HEK293T (cell line): ENCODE measurements around the gene SLC25A26.

Source experiments
- CTCF ChIA-PET: fragments of 350-600 bp; formaldehyde crosslinking; extraction: SDS; loops from one replicate; lab custom pipeline; 2021; ENCODE audit warnings: antibody characterized with exemption, inconsistent platforms; lab: Yijun Ruan, JAX
- POLR2A ChIA-PET: fragments of 350-600 bp; formaldehyde crosslinking; extraction: SDS; loops from one replicate; lab custom pipeline; 2020; ENCODE audit warnings: antibody characterized with exemption, inconsistent platforms; lab: Yijun Ruan, JAX
- DNase-seq: peaks from one replicate; pipeline ENCODE4 v3.0.0; 2012; ENCODE audit warnings: mixed read lengths; ENCODE audit errors: extremely low spot score
- ARNT ChIP-seq: fragments of 450-650 bp; IDR thresholded peaks from 2 replicates; pipeline ENCODE4 v1.6.1; 2017; ENCODE audit warnings: mild to moderate bottlenecking
- BHLHE40 ChIP-seq: fragments of 450-650 bp; IDR thresholded peaks from 2 replicates; pipeline ENCODE4 v1.6.1; 2016; ENCODE audit warnings: mild to moderate bottlenecking, moderate library complexity, borderline replicate concordance
- CTBP1 ChIP-seq: fragments of 450-650 bp; IDR thresholded peaks from 2 replicates; pipeline ENCODE4 v1.6.1; 2016; ENCODE audit warnings: borderline replicate concordance
- ELF4 ChIP-seq: fragments of 450-650 bp; IDR thresholded peaks from 2 replicates; pipeline ENCODE4 v1.6.1; 2017; ENCODE audit warnings: antibody characterized with exemption
- FOXA1 ChIP-seq: fragments of 450-650 bp; IDR thresholded peaks from 2 replicates; pipeline ENCODE4 v1.6.1; 2016; ENCODE audit warnings: mild to moderate bottlenecking
- FOXK2 ChIP-seq: fragments of 450-650 bp; IDR thresholded peaks from 2 replicates; pipeline ENCODE4 v1.6.1; 2016; ENCODE audit warnings: mild to moderate bottlenecking
- FOXM1 ChIP-seq: fragments of 450-650 bp; IDR thresholded peaks from 2 replicates; pipeline ENCODE4 v1.6.1; 2017; ENCODE audit warnings: mild to moderate bottlenecking, borderline replicate concordance
- HDGF ChIP-seq: fragments of 450-650 bp; IDR thresholded peaks from 2 replicates; pipeline ENCODE4 v1.6.1; 2017; ENCODE audit warnings: antibody characterized with exemption, borderline replicate concordance
- L3MBTL2 ChIP-seq: fragments of 450-650 bp; conservative IDR thresholded peaks from 2 replicates; pipeline ENCODE4 v1.6.1; 2016; ENCODE audit warnings: mild to moderate bottlenecking
- LEF1 ChIP-seq: fragments of 450-650 bp; IDR thresholded peaks from 2 replicates; pipeline ENCODE4 v1.6.1; 2017; ENCODE audit warnings: mild to moderate bottlenecking, borderline replicate concordance
- NFRKB ChIP-seq: fragments of 450-650 bp; IDR thresholded peaks from 2 replicates; pipeline ENCODE4 v1.6.1; 2016; ENCODE audit warnings: mild to moderate bottlenecking, moderate library complexity
- PKNOX1 ChIP-seq: fragments of 450-650 bp; IDR thresholded peaks from 2 replicates; pipeline ENCODE4 v1.6.1; 2016
- SP1 ChIP-seq: fragments of 450-650 bp; IDR thresholded peaks from 2 replicates; pipeline ENCODE4 v1.6.1; 2017
- SUZ12 ChIP-seq: fragments of 450-650 bp; IDR thresholded peaks from 2 replicates; pipeline ENCODE4 v1.6.1; 2016; ENCODE audit warnings: mild to moderate bottlenecking
- TARDBP ChIP-seq: fragments of 450-650 bp; IDR thresholded peaks from 2 replicates; pipeline ENCODE4 v1.6.1; 2016
- ZNF384 ChIP-seq: fragments of 450-650 bp; IDR thresholded peaks from 2 replicates; pipeline ENCODE4 v1.6.1; 2016

The SLC25A26 gene

DNA sequence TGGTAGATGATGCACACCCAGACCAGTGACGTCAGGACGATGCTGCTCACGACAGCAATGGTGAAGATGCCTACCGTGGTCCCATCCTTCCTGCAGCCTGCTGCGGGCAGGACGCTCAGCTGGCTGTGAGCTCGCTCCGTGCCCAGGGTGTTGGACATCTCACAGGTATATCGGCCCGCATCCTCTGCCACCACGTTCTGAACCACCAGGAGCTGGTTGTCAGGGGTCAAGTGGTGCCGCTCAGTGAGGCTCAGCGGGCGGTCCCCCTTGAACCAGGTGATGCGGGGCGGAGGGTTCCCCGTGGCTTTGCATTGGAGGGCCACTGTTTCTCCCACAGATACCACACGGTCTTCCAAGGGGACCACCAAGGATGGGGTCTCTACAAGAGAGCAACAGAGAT, 162.2 kb downstream of the SLC25A26 start:
- ChIA-PET CTCF (no interaction called here), POLR2A (no interaction called here)
- TF ChIP-seq L3MBTL2 = no peak
- no peak for TF ChIP-seq TARDBP
- TF ChIP-seq ELF4 = no peak
- no peak for TF ChIP-seq PKNOX1
- no peak for TF ChIP-seq ZNF384
- TF ChIP-seq ARNT = no peak
- DNase-seq = no peak

DNA sequence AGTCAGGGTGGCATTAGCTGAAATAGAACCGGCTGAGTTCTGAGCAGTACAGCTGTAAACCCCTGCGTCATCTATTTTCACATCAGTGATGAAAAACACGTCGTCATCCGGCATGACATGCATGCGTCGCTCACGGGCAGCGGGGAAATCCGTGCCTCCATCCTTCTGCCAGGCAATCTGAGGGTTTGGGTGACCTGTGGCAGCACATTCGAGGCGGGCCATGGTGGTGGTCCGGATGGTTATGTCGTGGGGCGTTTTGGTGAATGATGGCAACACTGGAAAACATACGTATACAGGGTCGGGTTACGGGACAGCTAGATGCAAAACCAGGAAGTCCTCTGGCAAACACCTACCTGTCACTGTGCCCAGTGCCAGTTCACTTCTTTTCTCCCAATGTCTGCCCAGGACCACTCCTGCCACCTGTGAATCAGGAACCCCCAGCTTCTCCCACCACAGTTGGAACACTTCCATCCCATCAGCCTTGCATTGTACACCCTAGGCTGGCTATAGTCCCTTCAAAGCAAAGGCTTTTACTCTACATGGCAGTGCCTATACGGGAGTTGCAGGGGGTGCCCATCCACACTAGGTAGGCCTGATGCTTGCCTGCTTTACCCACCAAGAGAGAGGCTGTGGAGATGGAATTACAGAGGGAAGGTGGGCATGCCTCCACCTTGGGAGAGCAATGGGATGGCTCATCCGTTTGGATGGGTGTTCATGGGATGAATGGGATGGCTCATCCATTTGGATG, 163.4 kb downstream of the SLC25A26 start:
- TF ChIP-seq HDGF (no peak), L3MBTL2 (no peak), CTBP1 (no peak), ELF4 (no peak), ZNF384 (no peak), LEF1 (no peak), PKNOX1 (no peak), BHLHE40 (no peak), SUZ12 (no peak), ARNT (no peak), FOXK2 (no peak), FOXM1 (no peak), SP1 (no peak), TARDBP (no peak), FOXA1 (no peak), NFRKB (no peak)
- no peak for DNase-seq
- POLR2A ChIA-PET = no interaction called here
- CTCF ChIA-PET = interaction anchor here (0.7 kb wide), 1 partner anchor 434 kb away, joined by 3 read pairs; no protein-coding TSS in a partner anchor

GRCh38 chr3:66385066-66385465, 164.3 kb downstream of the SLC25A26 start:
- CTCF ChIA-PET = interaction anchor here (0.7 kb wide), 1 partner anchor 433 kb away, joined by 3 read pairs; no protein-coding TSS in a partner anchor
- no peak for TF ChIP-seq PKNOX1
- no peak for TF ChIP-seq SUZ12
- no peak for TF ChIP-seq NFRKB
- no peak for TF ChIP-seq HDGF
- TF ChIP-seq CTBP1 = no peak
- no peak for TF ChIP-seq L3MBTL2
- POLR2A ChIA-PET = no interaction called here
- DNase-seq = no peak

DNA sequence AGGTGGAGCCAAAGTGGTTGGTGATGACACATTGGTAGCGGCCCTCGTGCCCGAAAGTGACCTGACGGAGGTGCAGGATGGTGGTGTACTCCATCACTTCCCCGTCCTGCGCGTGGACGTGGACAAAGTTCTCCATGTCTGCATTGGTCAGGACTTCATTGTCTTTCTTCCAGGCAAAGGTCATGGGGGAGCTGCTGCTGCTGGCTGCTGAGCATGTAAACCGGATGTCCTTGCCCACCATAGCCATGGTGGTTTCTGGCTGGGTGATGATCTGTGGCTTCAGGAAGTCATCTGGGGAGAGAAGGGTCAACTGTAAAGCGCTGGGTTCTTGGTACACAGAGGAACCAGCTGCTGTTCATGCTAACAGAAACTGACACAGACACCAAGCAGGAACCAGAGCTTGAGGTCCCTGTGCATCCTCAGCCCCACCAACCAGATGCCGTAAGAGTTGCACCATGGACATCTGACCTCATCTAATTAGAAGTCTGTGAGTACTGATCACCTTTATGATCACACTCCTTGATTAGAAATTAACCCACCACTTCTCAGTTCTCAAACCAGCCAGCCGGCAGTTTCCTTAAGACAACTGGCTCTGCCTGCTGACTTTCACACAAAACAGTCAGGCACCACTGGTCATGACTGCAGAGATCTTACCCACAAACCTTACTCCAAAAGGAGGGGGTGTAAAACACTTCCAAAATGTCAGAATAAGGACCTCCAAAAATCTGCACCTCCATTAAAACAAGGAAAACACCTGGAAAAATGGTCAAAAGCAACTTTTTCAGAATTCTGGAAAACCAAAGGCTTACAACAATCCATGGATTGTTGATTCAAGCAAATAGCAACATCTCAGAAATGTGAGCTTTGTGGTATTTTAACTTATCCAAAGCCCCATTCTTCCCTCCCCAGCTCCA, 165.5 kb downstream of the SLC25A26 start:
- ChIA-PET POLR2A (no interaction called here), CTCF (interaction anchor here (0.5 kb wide), 1 partner anchor 22 kb away, joined by 3 read pairs; no protein-coding TSS in a partner anchor)

More for the DNA sequence above, 165.5 kb downstream of the SLC25A26 start:
- DNase-seq = no peak
- no peak for TF ChIP-seq PKNOX1
- TF ChIP-seq ELF4 = no peak
- TF ChIP-seq FOXA1 = no peak
- no peak for TF ChIP-seq CTBP1
- TF ChIP-seq FOXM1 = no peak
- no peak for TF ChIP-seq NFRKB
- no peak for TF ChIP-seq ARNT
- TF ChIP-seq ZNF384 = no peak
- no peak for TF ChIP-seq L3MBTL2
